HG02588 (cell line): ENCODE measurements around the gene C4B.

ENCODE experiments used
- ATAC-seq: cut with Tn5 transposase; IDR thresholded peaks from one replicate; pipeline ENCODE4 v1.9.1; 2021; ENCODE audit warnings: mild to moderate bottlenecking, moderate library complexity; ENCODE audit not compliant: unreplicated experiment

C4B gene

GRCh38 chr6:32081168-32081990, 66.8 kb downstream of the C4B start:
- ATAC-seq: no peak

DNA sequence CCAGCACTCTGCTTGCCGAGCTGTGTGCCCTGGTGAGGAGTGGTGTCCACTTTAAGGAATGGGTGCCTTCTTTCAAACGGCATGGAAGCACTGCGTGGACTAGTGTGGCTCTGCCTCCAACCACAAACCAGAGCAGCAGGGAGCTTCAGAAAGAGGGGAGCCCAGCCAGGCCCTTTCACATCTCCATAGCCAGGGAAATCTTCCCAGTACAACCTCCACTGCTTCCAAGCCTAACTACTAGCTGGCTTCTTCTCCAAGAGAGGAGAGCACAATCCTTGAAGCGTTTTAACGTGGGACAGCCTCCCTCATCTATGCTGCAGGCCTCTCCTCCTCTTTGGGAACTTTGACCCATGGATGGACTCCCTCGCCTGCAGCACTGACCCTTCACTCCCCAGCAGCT, 67.9 kb downstream of the C4B start:
- no peak for ATAC-seq

DNA sequence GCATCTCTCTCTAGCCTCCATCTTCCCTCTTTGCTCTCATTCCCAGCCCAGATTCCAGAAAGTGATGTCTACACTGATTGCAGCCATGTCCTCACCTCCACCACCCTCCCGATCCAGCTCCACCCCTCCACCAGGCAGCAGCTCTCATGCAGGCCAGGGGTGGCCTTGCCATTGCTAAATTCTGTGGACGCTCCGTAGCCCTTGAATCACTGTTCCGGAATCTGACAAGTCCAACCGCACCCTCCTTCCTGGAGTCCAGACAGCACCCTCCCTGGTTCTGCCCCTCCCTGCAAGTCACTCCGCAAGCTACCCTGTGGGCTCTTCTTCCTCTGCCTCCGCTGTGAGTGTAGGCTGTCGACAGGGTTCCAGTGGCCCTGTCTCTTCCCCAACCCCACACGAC, 68.3 kb downstream of the C4B start:
- ATAC-seq: no peak

- no peak for ATAC-seq
These were observed 69.5 kb downstream of the C4B start for GRCh38 chr6:32083812-32084768.

GRCh38 chr6:32084780-32085179, 70.2 kb downstream of the C4B start:
- no peak for ATAC-seq
